ENCODE results near the gene CYBB. TPM values are rescaled to one million over a fixed set of nuclear protein-coding genes. Genes with fewer than 3 reads are reported as not detected.

The CYBB gene
- total RNA-seq, 2 experiments from 2014 or later = not detected

- ChIA-PET CTCF (no interaction called here), POLR2A (no interaction called here)
Observed at GRCh38 chrX:37782359-37782758, 2.5 kb downstream of the CYBB start.

GRCh38 chrX:37783305-37783704, 3.4 kb downstream of the CYBB start:
- CTCF ChIA-PET = no interaction called here
- POLR2A ChIA-PET = no interaction called here

GRCh38 chrX:37785569-37785968, 5.7 kb downstream of the CYBB start:
- CTCF ChIA-PET = no interaction called here
- POLR2A ChIA-PET = no interaction called here

- ChIA-PET POLR2A (no interaction called here), CTCF (no interaction called here)
Observed at GRCh38 chrX:37786624-37787422, 7.0 kb downstream of the CYBB start.

GRCh38 chrX:37787423-37787869, 7.6 kb downstream of the CYBB start:
- CTCF ChIA-PET = no interaction called here
- POLR2A ChIA-PET = no interaction called here

- POLR2A ChIA-PET = no interaction called here
- CTCF ChIA-PET = no interaction called here
Observed at GRCh38 chrX:37796310-37796709, 16.5 kb downstream of the CYBB start.

GRCh38 chrX:37796805-37797204, 16.9 kb downstream of the CYBB start:
- CTCF ChIA-PET = no interaction called here
- POLR2A ChIA-PET = no interaction called here

- CTCF ChIA-PET = no interaction called here
- POLR2A ChIA-PET = no interaction called here
Observed at GRCh38 chrX:37799936-37800335, 20.1 kb downstream of the CYBB start.

- ChIA-PET CTCF (no interaction called here), POLR2A (no interaction called here)
Observed at GRCh38 chrX:37800717-37801116, 20.9 kb downstream of the CYBB start.

GRCh38 chrX:37802028-37802427, 22.2 kb downstream of the CYBB start:
- ChIA-PET POLR2A (no interaction called here), CTCF (no interaction called here)

GRCh38 chrX:37803057-37803456, 23.2 kb downstream of the CYBB start:
- ChIA-PET CTCF (no interaction called here), POLR2A (no interaction called here)

GRCh38 chrX:37809970-37810369, 30.1 kb downstream of the CYBB start:
- ChIA-PET POLR2A (no interaction called here), CTCF (no interaction called here)

- ChIA-PET CTCF (interaction anchor here (0.8 kb wide), 1 partner anchor 66 kb away, joined by 3 read pairs; no protein-coding TSS in a partner anchor), POLR2A (no interaction called here)
Observed at GRCh38 chrX:37812110-37812509, 32.3 kb downstream of the CYBB start.

GRCh38 chrX:37813570-37813969, 33.7 kb downstream of the CYBB start:
- POLR2A ChIA-PET = no interaction called here
- CTCF ChIA-PET = no interaction called here

GRCh38 chrX:37815366-37815765, 35.5 kb downstream of the CYBB start:
- ChIA-PET POLR2A (no interaction called here), CTCF (interaction anchor here (0.6 kb wide), 1 partner anchor 718 kb away, joined by 3 read pairs; no protein-coding TSS in a partner anchor)

- ChIA-PET POLR2A (no interaction called here), CTCF (no interaction called here)
Observed at GRCh38 chrX:37816766-37817165, 36.9 kb downstream of the CYBB start.

GRCh38 chrX:37817176-37817575, 37.3 kb downstream of the CYBB start:
- ChIA-PET CTCF (no interaction called here), POLR2A (no interaction called here)

GRCh38 chrX:37817579-37817978, 37.7 kb downstream of the CYBB start:
- CTCF ChIA-PET = no interaction called here
- POLR2A ChIA-PET = no interaction called here

GRCh38 chrX:37818031-37818430, 38.2 kb downstream of the CYBB start:
- CTCF ChIA-PET = no interaction called here
- POLR2A ChIA-PET = no interaction called here

GRCh38 chrX:37820646-37821045, 40.8 kb downstream of the CYBB start:
- POLR2A ChIA-PET = no interaction called here
- CTCF ChIA-PET = no interaction called here

GRCh38 chrX:37824491-37825214, 44.8 kb downstream of the CYBB start:
- ChIA-PET CTCF (interaction anchor here (1.7 kb wide), 1 partner anchor 79 kb away, joined by 18 read pairs; no protein-coding TSS in a partner anchor), POLR2A (interaction anchor here (0.9 kb wide), 1 partner anchor 79 kb away, joined by 3 read pairs; no protein-coding TSS in a partner anchor)

All from activated CD8-positive, alpha-beta memory T cell treated with anti-CD3 and anti-CD28 coated beads for 36 hours (primary cell).